ENCODE data around the gene MAP6D1.

DNA sequence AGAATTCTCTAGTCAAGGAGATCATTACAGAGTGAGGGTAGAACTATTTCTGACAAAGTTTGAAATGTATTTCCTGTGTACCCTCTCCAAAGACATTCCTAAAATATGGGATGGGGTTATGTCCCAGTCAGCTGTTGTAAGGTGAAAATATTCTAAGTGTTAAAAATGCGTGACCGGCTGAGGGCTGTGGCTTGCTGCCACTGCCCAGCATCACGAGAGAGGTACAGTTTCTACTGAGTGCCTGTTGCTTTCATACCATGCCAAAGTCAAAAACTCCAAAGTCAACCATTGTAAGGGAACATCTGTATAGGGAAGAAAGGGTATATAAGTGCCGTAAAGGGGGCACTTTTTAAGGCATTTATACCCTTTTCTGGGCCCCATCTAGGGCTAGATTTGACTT lies 30.9 kb downstream of the MAP6D1 start:
- TF ChIP-seq, protein P1, sequence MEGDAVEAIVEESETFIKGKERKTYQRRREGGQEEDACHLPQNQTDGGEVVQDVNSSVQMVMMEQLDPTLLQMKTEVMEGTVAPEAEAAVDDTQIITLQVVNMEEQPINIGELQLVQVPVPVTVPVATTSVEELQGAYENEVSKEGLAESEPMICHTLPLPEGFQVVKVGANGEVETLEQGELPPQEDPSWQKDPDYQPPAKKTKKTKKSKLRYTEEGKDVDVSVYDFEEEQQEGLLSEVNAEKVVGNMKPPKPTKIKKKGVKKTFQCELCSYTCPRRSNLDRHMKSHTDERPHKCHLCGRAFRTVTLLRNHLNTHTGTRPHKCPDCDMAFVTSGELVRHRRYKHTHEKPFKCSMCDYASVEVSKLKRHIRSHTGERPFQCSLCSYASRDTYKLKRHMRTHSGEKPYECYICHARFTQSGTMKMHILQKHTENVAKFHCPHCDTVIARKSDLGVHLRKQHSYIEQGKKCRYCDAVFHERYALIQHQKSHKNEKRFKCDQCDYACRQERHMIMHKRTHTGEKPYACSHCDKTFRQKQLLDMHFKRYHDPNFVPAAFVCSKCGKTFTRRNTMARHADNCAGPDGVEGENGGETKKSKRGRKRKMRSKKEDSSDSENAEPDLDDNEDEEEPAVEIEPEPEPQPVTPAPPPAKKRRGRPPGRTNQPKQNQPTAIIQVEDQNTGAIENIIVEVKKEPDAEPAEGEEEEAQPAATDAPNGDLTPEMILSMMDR (conservative IDR thresholded peaks at IDR 0.05; ENCODE audit: low read depth, low read length), result no peak
- no peak for TF ChIP-seq EZH2 (IDR thresholded peaks at IDR 0.05; ENCODE audit: borderline replicate concordance, low read depth, low read length, poor library complexity, severe bottlenecking)

Measured in A673 (cell line).